ENCODE measurements around the gene CDKAL1.
"Not testable (repeated sequence)": the region's sequence is repeated elsewhere in the genome, so short reads cannot be mapped to it uniquely, and the experiment has no call there.

Gene CDKAL1

DNA sequence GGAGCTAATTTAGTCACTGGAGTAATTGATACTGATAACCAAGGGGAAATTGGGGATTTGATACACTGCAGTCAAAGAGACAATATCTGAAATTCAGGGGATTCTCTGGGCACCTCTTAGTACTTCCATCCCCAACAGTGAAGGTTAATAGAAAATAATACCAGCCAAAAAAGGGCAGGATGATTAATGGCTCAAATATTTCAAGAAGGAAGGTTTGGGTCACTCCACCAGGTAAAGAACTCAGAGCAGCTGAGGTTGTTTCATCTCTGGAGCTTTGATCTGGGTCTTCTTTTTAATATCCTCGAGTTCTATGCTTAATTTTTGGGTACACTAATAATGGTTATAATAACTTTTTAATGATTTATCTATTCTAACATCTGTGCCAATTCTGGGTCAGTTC, 70.8 kb downstream of the CDKAL1 start:
- Histone ChIP-seq H3K4me3 (ENCODE audit: low read depth, low read length) (no peak overlapping the region), H3K36me3 (no peaks in the 10 kb centered on the region), H3K4me1 (no peaks in the 10 kb centered on the region), H3K9me3 (no peaks in the 10 kb centered on the region), H3K27me3 (no peaks in the 10 kb centered on the region)
- DNase-seq, result no peak
- TF ChIP-seq, protein P1, sequence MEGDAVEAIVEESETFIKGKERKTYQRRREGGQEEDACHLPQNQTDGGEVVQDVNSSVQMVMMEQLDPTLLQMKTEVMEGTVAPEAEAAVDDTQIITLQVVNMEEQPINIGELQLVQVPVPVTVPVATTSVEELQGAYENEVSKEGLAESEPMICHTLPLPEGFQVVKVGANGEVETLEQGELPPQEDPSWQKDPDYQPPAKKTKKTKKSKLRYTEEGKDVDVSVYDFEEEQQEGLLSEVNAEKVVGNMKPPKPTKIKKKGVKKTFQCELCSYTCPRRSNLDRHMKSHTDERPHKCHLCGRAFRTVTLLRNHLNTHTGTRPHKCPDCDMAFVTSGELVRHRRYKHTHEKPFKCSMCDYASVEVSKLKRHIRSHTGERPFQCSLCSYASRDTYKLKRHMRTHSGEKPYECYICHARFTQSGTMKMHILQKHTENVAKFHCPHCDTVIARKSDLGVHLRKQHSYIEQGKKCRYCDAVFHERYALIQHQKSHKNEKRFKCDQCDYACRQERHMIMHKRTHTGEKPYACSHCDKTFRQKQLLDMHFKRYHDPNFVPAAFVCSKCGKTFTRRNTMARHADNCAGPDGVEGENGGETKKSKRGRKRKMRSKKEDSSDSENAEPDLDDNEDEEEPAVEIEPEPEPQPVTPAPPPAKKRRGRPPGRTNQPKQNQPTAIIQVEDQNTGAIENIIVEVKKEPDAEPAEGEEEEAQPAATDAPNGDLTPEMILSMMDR (IDR thresholded peaks at IDR 0.05; ENCODE audit: low read depth, low read length), result no peak

DNA sequence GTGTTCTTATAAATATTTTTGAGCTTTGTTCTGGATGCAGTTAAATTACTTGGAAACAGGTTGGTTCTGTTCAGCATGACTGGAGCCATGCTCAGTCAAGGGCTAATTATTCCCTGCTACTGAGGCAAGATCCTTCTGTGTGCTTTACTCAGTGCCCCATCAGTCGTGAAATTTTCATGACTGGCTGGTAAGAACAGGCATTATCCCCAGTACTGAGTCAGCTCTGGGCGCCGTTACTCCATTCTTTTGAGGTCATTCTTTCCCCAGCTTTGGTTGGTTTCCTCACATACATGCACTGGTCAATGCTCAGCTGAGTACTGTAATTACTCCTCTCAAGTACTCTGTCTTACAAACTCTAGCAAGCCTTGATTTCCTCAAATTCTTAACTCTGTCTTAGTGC, 71.3 kb downstream of the CDKAL1 start:
- DNase-seq, result no peak
- Histone ChIP-seq H3K4me1 (no peaks in the 10 kb centered on the region), H3K27me3 (no peaks in the 10 kb centered on the region), H3K36me3 (no peaks in the 10 kb centered on the region), H3K4me3 (ENCODE audit: low read depth, low read length) (no peak overlapping the region), H3K9me3 (no peaks in the 10 kb centered on the region)
- TF ChIP-seq, protein P1 (IDR thresholded peaks at IDR 0.05; ENCODE audit: low read depth, low read length), result no peak

DNA sequence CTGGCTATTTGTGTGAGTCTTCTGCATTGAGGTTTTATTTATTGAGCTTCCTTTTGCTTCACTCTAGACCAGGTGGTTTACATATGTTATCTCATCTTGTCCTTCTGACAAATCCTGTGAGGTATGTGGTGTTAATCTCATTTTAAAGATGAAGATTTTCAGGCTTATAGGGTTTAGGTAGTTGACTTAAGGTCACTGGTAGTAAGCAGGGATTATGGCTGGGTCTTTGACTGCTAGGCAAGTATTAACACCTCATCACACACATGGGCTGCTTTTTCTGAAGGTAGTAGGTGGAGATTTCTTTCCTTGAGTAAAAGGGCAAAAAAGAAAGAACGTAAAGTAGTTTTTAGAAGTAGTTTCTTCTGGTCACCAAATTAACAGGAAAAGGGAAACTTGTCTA, 72.6 kb downstream of the CDKAL1 start:
- H3K4me1 ChIP-seq, result no peaks in the 10 kb centered on the region
- no peak for DNase-seq
- no peaks in the 10 kb centered on the region for H3K27me3 ChIP-seq
- TF ChIP-seq, protein P1 (IDR thresholded peaks at IDR 0.05; ENCODE audit: low read depth, low read length), result no peak
- no peak overlapping the region for H3K4me3 ChIP-seq (ENCODE audit: low read depth, low read length)
- no peaks in the 10 kb centered on the region for H3K36me3 ChIP-seq
- no peaks in the 10 kb centered on the region for H3K9me3 ChIP-seq

DNA sequence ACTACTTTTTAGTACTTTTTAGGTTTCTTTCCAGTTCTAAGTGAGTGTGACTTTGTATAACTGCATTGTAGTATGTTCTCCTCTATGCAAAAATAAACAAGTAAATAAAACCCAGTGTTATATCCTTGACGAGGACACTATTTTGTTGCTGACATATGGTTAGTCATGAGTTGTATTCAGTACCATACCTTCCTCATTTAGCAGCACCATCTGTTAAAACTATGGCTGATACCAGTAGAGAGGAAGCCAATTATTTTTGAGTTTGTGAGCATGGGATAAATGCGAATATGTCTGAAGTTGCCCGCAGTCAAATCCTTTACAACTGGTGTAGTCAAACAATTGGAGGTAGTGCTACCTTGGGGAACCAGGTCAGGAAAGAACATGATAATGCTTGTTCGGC, 74.1 kb downstream of the CDKAL1 start:
- no peaks in the 10 kb centered on the region for H3K27me3 ChIP-seq
- no peak overlapping the region for H3K4me3 ChIP-seq (ENCODE audit: low read depth, low read length)
- H3K4me1 ChIP-seq, result no peaks in the 10 kb centered on the region
- DNase-seq, result no peak
- TF ChIP-seq, protein P1 (IDR thresholded peaks at IDR 0.05; ENCODE audit: low read depth, low read length), result no peak
- H3K36me3 ChIP-seq, result no peaks in the 10 kb centered on the region
- no peaks in the 10 kb centered on the region for H3K9me3 ChIP-seq

DNA sequence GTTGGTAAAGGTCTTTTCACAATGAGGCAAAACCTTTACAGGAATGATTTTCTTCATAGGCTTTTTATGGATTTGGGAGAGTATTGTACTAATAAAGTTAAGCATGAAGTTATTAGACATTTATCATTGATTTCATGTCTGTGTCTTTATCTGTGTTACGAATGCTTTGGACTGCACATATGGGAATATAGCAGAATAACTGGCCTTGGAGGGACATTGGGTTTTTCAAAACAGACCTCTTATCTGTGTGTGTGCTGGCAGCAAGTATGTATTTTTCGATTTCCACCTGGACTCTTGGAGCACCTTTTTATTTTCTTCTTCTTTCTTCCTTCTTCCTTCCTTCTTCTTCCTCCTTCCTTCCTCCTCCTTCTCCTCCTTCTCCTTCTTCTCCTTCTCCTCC, 74.6 kb downstream of the CDKAL1 start:
- Histone ChIP-seq H3K9me3 (no peaks in the 10 kb centered on the region), H3K27me3 (no peaks in the 10 kb centered on the region), H3K4me1 (no peaks in the 10 kb centered on the region), H3K4me3 (ENCODE audit: low read depth, low read length) (no peak overlapping the region), H3K36me3 (no peaks in the 10 kb centered on the region)
- no peak for DNase-seq
- TF ChIP-seq, protein P1 (IDR thresholded peaks at IDR 0.05; ENCODE audit: low read depth, low read length), result no peak

DNA sequence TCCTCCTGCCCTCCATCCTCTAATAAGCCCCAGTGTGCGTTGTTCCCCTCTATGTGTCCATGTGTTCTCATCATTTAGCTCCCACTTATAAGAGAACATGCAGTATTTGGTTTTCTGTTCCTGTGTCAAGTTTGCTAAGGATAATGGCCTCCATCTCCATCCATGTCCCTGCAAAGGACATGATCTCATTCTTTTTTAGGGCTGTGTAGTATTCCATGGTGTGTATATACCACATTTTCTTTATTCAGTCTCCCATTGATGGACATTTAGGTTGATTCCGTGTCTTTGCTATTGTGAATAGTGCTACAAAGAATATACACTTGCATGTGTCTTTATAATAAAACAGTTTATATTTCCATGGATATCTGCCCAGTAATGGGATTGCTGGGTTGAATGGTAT, 75.7 kb downstream of the CDKAL1 start:
- DNase-seq; H3K27me3 ChIP-seq; H3K4me1 ChIP-seq; H3K4me3 ChIP-seq (ENCODE audit: low read depth, low read length); H3K36me3 ChIP-seq; H3K9me3 ChIP-seq: not testable (repeated sequence)

All from BE2C (cell line).